ENCODE measurements around the gene NUP58.

NUP58 gene

GRCh38 chr13:25301347-25302113 lies at the start of gene NUP58:
Gene NUP58, plus strand, starts transcription at chr13:25301625. Its CDS starts 149 bp downstream, at chr13:25301774.
- no peak for TF ChIP-seq CTCF (IDR thresholded peaks at IDR 0.05; ENCODE audit: low read length, missing control alignments)
- H3K4me3 ChIP-seq (replicated peaks; ENCODE audit: low read depth, low read length): peak within 1 kb of the TSS; percentile 88

GRCh38 chr13:25252225-25252624 lies 49.2 kb upstream of the NUP58 start:
- DNase-seq (ENCODE audit: low read depth): no peak
- H3K4me3 ChIP-seq (replicated peaks; ENCODE audit: low read depth, low read length): no peak overlapping the region
- TF ChIP-seq CTCF (IDR thresholded peaks at IDR 0.05; ENCODE audit: low read length, missing control alignments): no peak

More at GRCh38 chr13:25301347-25302113, at the start of gene NUP58:
- peak; percentile 96 for DNase-seq (ENCODE audit: low read depth)

GRCh38 chr13:25252752-25253151 lies 48.7 kb upstream of the NUP58 start:
- TF ChIP-seq CTCF (IDR thresholded peaks at IDR 0.05; ENCODE audit: low read length, missing control alignments): no peak
- no peak for DNase-seq (ENCODE audit: low read depth)
- no peak overlapping the region for H3K4me3 ChIP-seq (replicated peaks; ENCODE audit: low read depth, low read length)

GRCh38 chr13:25253702-25254101 lies 47.7 kb upstream of the NUP58 start:
- no peak for DNase-seq (ENCODE audit: low read depth)
- no peak for TF ChIP-seq CTCF (IDR thresholded peaks at IDR 0.05; ENCODE audit: low read length, missing control alignments)
- H3K4me3 ChIP-seq (replicated peaks; ENCODE audit: low read depth, low read length): no peak overlapping the region

- H3K4me3 ChIP-seq (replicated peaks; ENCODE audit: low read depth, low read length): no peak overlapping the region
- no peak for TF ChIP-seq CTCF (IDR thresholded peaks at IDR 0.05; ENCODE audit: low read length, missing control alignments)
- no peak for DNase-seq (ENCODE audit: low read depth)
Observed at GRCh38 chr13:25262261-25262660, 39.2 kb upstream of the NUP58 start.

GRCh38 chr13:25266706-25267105 lies 34.7 kb upstream of the NUP58 start:
- DNase-seq (ENCODE audit: low read depth): no peak
- no peak overlapping the region for H3K4me3 ChIP-seq (replicated peaks; ENCODE audit: low read depth, low read length)
- TF ChIP-seq CTCF (IDR thresholded peaks at IDR 0.05; ENCODE audit: low read length, missing control alignments): no peak

- TF ChIP-seq CTCF (IDR thresholded peaks at IDR 0.05; ENCODE audit: low read length, missing control alignments): peak; percentile 40
- DNase-seq (ENCODE audit: low read depth): peak; percentile 50
- no peak overlapping the region for H3K4me3 ChIP-seq (replicated peaks; ENCODE audit: low read depth, low read length)
Observed at GRCh38 chr13:25267715-25268114, 33.7 kb upstream of the NUP58 start.

Data from fibroblast of pulmonary artery (primary cell).